HG02759 (cell line): ENCODE measurements around the gene PARP11.

ENCODE experiments used
- ATAC-seq: cut with Tn5 transposase; IDR thresholded peaks from one replicate; pipeline ENCODE4 v1.9.1; 2021; ENCODE audit warnings: mild to moderate bottlenecking, moderate library complexity; ENCODE audit not compliant: unreplicated experiment

Gene PARP11

GRCh38 chr12:3828888-3829287 is 44.3 kb downstream of the PARP11 start:
- ATAC-seq = no peak

DNA sequence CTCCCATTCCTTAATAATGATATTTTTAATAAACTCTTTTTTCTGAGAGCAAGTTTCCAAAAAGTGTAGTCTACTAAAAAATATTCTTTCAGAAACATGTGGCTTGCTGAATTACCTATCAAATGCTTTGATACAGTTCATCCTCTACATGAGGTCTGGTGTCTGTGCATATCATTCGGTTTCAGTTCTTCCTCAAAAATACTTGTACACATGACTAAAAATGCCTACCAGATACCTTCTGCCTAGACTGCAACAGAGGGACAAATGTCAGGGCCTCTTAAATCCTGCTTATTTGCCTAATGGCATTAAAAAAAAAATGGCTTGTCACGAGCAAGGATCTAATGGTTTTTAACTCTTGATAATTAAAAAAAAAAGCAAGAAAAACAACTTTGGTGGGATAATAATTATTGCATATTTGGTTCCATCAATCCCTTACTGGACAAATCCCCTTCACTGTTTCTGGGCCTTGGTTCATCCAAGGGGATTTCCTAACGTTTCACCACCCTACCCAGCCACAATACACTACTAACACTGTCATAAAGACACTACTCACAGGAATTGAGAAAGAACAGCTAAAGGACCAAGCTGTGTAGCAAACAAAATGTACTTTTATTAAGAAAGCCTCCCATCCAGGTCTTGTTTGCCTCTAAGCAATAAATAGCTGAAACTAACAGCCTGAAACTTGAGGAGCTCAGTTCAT is 45.7 kb downstream of the PARP11 start:
- ATAC-seq = no peak

DNA sequence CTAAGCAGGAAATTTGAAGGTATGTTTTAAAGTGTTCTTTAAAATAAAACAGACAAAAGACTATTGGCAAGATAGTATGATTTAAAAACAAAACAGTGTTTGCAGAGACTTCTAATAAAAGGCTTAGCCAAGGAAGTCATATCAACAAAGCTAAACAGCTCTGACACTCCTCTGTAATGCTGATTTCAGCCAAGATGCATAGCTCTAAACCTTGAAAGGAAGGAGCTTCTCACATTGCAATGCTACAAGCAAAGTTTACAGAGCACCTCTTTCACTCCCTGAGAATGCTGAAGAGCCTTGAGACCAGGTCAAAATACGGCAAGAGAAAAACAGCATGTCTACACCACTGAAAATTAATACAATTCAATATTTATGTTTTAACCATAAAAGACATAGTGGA is 51.8 kb downstream of the PARP11 start:
- no peak for ATAC-seq

GRCh38 chr12:3820122-3820521 is 53.1 kb downstream of the PARP11 start:
- ATAC-seq = no peak

DNA sequence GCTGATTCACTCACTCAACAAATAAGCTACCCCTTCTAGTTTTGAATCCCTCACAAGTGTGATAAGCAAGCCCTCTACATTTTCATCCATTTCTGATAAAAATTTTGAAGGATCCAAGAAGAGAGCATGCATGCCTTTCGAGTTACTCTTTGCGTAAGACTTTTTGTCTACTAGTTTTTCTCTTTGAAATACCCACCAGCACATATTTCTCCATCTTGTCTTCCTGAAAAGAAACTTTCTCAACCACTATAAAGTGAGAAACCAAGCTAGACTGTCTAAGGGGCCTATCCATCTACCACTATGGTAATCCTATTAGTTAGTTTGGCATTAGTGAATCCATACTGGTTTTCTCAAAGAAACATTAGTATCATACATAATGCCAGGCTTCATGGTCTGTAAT is 56.9 kb downstream of the PARP11 start:
- no peak for ATAC-seq

DNA sequence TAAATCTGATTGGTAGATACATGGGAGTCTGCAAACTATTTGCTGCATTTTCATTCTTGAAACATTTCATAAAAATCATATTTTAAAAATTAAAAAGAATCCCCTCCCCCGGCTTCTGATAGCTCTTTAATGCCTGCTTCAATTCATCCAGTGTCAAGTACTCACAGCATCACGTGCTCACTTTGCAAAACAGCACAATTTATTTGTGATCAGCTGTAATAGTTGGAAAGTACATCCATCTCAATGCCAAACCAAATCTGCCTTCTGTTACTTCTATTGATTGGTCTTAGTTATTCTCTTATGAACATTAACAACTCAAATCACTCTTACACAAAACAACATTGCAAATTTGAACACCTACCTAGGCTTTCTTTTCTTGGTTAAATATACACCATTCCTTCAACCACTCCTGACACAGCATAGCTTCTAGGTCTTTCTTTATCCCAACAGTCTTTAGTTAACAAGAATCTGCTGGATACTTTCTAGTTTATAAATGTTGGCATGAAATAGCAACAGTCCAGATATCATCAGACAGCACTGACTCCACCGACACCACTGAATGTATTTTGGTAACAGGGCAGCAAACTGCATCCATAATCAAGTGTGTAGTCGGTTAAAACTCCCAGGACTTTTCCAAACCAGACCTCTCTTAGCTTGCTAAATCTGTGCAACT is 58.0 kb downstream of the PARP11 start:
- ATAC-seq = no peak

- no peak for ATAC-seq
Observed at GRCh38 chr12:3810540-3810939, 62.7 kb downstream of the PARP11 start.

- ATAC-seq = no peak
Observed at GRCh38 chr12:3810016-3810370, 63.2 kb downstream of the PARP11 start.

DNA sequence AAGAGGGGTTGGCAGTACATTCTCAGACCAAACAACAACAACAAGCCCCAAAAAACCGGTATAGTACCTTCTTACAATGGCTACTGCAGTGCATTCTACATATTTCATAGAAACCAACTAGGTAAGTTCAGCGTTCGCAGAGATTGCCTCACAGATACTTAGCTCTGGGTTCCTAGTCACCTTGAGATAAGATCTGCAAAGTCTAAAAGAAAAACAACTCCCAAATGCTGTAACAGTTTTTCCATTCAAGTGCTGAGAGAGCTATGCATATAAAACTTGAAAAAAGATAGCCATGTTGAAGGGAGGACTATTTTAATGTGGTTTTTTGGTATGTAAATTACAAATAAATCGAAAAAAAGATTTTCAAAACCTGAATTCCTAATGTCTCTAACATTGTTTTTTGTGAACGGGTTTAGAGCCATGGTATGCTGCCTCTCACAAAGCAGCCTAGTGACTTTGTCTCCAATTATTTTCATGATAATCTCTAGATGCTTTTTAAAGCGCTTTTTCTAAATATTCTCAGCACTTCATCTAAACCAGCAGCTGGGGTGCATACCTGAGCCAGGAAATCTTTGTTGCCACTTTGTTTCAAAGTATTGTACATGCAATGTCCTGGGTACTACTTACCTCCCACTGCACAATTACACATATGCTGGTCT is 63.7 kb downstream of the PARP11 start:
- no peak for ATAC-seq

DNA sequence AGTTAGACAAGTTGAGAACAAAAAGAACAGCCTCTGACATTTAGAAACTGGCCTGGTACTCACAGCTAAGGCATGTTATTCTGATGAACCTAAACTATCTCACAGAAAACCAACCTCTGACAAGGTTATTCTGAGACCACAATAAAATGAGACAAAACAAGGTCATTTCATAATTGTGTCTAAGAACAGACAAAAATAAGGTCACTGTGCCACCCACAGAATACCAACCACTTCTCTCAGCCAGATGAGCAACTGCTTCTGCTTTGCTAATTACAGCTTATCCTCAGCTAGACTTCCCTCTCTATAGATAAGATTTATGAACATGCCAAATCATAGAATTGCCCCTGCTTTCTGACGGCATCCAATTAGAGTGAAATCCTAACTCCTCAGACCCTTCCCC is 68.1 kb downstream of the PARP11 start:
- no peak for ATAC-seq

GRCh38 chr12:3803865-3804472 is 69.2 kb downstream of the PARP11 start:
- no peak for ATAC-seq

DNA sequence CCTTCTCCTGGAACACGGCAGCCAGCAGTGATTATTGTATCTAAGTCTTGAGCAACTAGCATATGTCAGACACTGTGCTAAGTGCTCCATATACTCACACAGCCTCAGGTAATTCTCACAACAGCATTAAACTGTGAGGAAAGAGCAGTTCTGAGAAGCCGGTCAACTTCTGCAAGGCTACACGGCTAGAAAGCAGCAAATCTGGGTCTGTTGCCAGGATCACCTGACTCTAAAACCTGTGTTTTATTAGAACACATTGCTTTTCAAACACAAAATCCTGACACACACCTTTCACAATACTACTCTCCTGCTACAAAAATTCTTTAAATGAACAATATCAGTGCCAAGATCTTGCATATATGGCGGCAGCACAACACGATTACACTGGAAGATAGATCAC is 70.5 kb downstream of the PARP11 start:
- ATAC-seq = no peak

GRCh38 chr12:3797531-3798048 is 75.6 kb downstream of the PARP11 start:
- ATAC-seq = no peak

- no peak for ATAC-seq
Observed at GRCh38 chr12:3795492-3796133, 77.6 kb downstream of the PARP11 start.

DNA sequence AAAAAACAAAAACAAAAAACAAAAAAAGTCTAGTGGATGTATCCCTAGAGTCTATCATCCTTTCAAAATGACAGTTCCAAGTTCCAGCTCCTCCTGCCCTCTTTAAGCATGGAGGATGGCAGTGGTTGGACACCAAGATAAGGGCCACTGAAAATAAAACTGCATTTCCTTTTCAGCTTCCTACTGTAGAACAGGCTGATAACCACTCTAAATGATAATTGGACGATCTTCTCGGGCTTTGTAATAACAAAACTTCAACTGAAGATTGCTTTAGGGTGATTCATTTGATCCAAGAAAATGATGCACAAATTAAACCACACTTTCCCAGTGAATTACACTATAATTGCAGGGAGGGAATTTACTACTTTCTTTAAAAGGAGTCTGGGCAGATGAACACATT is 78.1 kb downstream of the PARP11 start:
- no peak for ATAC-seq

DNA sequence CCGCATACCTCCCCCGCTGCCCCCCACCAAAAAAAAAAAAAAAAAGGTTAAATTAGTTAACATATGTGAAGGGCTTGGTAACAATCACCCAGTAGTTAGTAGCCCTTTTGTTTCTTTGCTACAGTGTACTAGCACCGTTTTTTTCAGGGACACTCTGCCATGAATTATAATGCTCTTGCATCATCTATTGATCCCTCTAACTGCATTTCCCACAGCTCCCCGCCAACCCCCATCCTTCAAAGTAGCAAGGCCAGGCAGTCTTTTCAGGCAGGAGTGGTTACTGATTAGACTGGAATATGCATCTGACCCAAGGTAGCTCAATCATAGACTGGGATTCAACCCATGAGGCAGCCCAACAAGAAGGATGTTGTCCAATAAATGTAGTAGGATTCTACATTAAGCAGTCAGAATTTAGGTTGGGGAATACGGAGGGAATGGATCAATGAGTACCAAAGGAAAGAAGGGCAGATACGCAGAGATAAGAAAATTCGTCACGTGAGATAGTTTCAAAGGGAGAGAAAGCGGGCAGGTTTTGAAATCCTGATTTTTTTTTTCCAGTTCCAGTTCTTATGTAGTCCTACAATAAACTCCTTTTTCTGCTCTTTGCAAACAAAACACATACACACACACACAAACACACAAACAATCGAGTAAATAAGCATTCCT is 80.4 kb downstream of the PARP11 start:
- ATAC-seq = no peak

- ATAC-seq = no peak
Observed at GRCh38 chr12:3791256-3791874, 81.8 kb downstream of the PARP11 start.

DNA sequence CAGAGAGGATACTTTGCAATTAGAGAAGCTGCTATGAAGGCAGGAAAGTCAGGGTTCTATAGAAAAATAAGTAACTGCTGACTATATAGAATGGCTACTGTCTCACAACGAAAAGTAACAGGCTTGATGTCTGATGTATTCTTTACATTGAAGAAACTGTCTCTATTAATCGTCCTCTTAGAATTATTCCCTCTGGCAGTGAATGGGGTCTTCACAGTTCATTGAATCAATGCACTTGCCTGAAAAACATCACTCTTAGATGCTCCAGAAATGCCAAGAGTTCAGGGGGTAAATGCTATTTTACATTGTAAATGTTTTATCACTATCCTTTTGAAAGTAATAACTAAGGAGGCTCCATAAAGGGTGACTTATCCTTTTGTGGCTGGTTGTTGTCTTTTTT is 82.6 kb downstream of the PARP11 start:
- ATAC-seq = no peak

- no peak for ATAC-seq
Observed at GRCh38 chr12:3789838-3790237, 83.4 kb downstream of the PARP11 start.

DNA sequence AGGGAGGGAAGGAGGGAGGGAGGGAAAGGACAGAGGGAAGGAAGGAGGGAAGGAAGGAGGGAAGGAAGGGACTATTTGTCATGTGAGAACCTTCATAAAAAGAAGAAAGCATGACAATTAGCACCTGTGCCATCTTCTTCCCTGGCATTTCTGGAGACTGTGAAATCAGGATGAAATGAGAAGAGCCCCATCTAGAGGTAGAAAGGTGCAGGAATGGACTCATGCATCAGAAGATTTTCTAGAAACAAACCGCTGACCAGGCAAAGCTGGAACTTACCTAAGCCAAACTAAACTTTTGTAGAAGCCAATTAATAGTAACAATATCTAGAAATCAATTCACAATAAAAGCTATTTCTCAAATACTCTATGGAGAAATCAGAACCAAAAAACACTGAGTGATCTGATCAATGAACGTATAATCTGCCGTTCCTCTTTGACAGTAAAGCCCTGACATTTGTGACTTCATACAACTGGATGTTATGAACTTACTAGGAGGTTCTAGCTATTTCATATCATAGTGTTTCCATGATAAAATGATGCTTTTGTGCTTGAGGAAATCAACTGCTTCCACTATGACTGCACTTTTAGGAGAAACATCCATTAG is 95.9 kb downstream of the PARP11 start:
- ATAC-seq = no peak
